DOHH2 (cell line): ENCODE results near the gene RGS3.

Experiments
- H3F3A ChIP-seq: fragments of 200-600 bp; sonication (generic), shearing (Covaris generic); 2 replicates; pipeline ENCODE4 v1.6.0; 2016; ENCODE audit warnings: antibody characterized with exemption, mild to moderate bottlenecking; ENCODE audit not compliant: control insufficient read depth, insufficient read depth
- H3K27ac ChIP-seq: fragments of 200-600 bp; sonication (generic); 2 replicates; pipeline ENCODE4 v1.5.1; 2014; ENCODE audit warnings: low read depth, mild to moderate bottlenecking, low read length, moderate library complexity
- H3K27me3 ChIP-seq: fragments of 200-600 bp; sonication (generic); 2 replicates; pipeline ENCODE4 v1.6.1; 2014; ENCODE audit warnings: mild to moderate bottlenecking, low read length, mixed read lengths; ENCODE audit not compliant: control insufficient read depth
- H3K36me3 ChIP-seq: fragments of 200-600 bp; sonication (generic); 2 replicates; pipeline ENCODE4 v1.6.1; 2014; ENCODE audit warnings: mild to moderate bottlenecking, low read length, moderate library complexity, mixed read lengths; ENCODE audit not compliant: control insufficient read depth
- H3K4me1 ChIP-seq: fragments of 200-600 bp; sonication (generic); 2 replicates; pipeline ENCODE4 v1.6.1; 2014; ENCODE audit warnings: mild to moderate bottlenecking, low read length, mixed read lengths; ENCODE audit not compliant: control insufficient read depth
- H3K4me2 ChIP-seq: fragments of 200-600 bp; sonication (generic); 2 replicates; pipeline ENCODE4 v1.6.0; 2014; ENCODE audit warnings: mild to moderate bottlenecking, low read length, moderate library complexity
- H3K4me3 ChIP-seq: fragments of 200-600 bp; sonication (generic); 2 replicates; pipeline ENCODE4 v1.5.1; 2014; ENCODE audit warnings: mild to moderate bottlenecking, low read length, mixed read lengths
- H3K79me2 ChIP-seq: fragments of 200-600 bp; sonication (generic); 2 replicates; pipeline ENCODE4 v1.6.1; 2014; ENCODE audit warnings: mild to moderate bottlenecking, low read length, mixed read lengths; ENCODE audit not compliant: control insufficient read depth
- H3K9me2 ChIP-seq: fragments of 200-600 bp; sonication (generic); replicated peaks from 2 replicates; pipeline ENCODE4 v1.6.1; 2014; ENCODE audit warnings: mild to moderate bottlenecking, low read length, mixed read lengths; ENCODE audit not compliant: control insufficient read depth
- H3K9me3 ChIP-seq: fragments of 200-600 bp; sonication (generic); 2 replicates; pipeline ENCODE4 v1.6.1; 2014; ENCODE audit warnings: antibody characterized with exemption, low read length, mixed read lengths; ENCODE audit not compliant: control insufficient read depth, insufficient read depth
- H4K20me1 ChIP-seq: fragments of 200-600 bp; sonication (generic); 2 replicates; pipeline ENCODE4 v1.6.0; 2014; ENCODE audit warnings: low read depth, mild to moderate bottlenecking, antibody characterized with exemption, low read length, moderate library complexity; ENCODE audit not compliant: control insufficient read depth, insufficient read depth
- CTCF ChIP-seq: fragments of 200-600 bp; sonication (generic); IDR thresholded peaks from one replicate; pipeline ENCODE4 v1.5.1; 2014; ENCODE audit warnings: antibody characterized with exemption, mild to moderate bottlenecking, low read depth, low read length; ENCODE audit not compliant: poor library complexity, severe bottlenecking
- EZH2phosphoT487 ChIP-seq: fragments of 200-600 bp; sonication (generic); IDR thresholded peaks from 2 replicates; pipeline ENCODE4 v1.6.1; 2017; ENCODE audit warnings: borderline replicate concordance, mild to moderate bottlenecking, antibody characterized with exemption, low read length, moderate library complexity, mixed read lengths

Gene RGS3

GRCh38 chr9:113625486-113625885 is 162.0 kb downstream of the RGS3 start:
- Histone ChIP-seq H3K4me2 (no peak overlapping the region), H3K79me2 (no peaks in the 10 kb centered on the region), H3F3A (no peaks in the 10 kb centered on the region), H3K36me3 (no peaks in the 10 kb centered on the region), H3K4me3 (no peak overlapping the region), H4K20me1 (no peaks in the 10 kb centered on the region), H3K9me2 (no peaks in the 10 kb centered on the region), H3K27me3 (peaks cover 7% of the 10 kb centered on the region), H3K4me1 (peaks cover 12% of the 10 kb centered on the region), H3K9me3 (no peaks in the 10 kb centered on the region), H3K27ac (no peak overlapping the region)
- TF ChIP-seq CTCF (no peak), EZH2phosphoT487 (no peak)

- H3K4me3 ChIP-seq, result no peak overlapping the region
- no peak for TF ChIP-seq CTCF
- TF ChIP-seq EZH2phosphoT487, result no peak
- H3K79me2 ChIP-seq, result no peaks in the 10 kb centered on the region
- no peaks in the 10 kb centered on the region for H3F3A ChIP-seq
- H3K27ac ChIP-seq, result no peak overlapping the region
- no peaks in the 10 kb centered on the region for H3K36me3 ChIP-seq
- H4K20me1 ChIP-seq, result no peaks in the 10 kb centered on the region
- H3K9me2 ChIP-seq, result no peaks in the 10 kb centered on the region
- no peaks in the 10 kb centered on the region for H3K9me3 ChIP-seq
- H3K4me1 ChIP-seq, result peaks cover 12% of the 10 kb centered on the region
- H3K27me3 ChIP-seq, result peaks cover 1% of the 10 kb centered on the region; the same call in 1 of the 2 replicates
- no peak overlapping the region for H3K4me2 ChIP-seq
Measured at GRCh38 chr9:113626735-113627495, 163.4 kb downstream of the RGS3 start.

DNA sequence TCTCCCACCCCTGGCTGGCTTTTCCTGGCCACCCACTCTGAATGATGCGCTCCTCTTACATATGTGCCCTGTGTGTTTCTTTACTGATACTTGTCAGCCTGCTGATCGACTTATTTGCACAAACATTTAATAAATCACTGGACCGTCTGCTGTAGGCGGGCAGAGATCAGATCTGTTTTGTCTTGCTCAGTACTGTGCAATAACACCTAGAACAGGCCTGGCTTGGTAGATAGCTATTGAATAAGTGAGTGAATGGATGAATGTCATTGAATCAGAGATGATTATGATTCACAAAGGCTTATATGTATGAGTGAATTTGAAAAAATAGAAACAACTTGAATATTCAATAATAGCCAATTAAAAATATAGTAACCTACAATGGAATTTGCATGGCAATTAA is 165.1 kb downstream of the RGS3 start:
- H3K9me3 ChIP-seq, result no peaks in the 10 kb centered on the region
- no peaks in the 10 kb centered on the region for H3K9me2 ChIP-seq
- H3K4me2 ChIP-seq, result no peak overlapping the region
- H3K36me3 ChIP-seq, result no peaks in the 10 kb centered on the region
- TF ChIP-seq EZH2phosphoT487, result no peak
- no peaks in the 10 kb centered on the region for H4K20me1 ChIP-seq
- no peaks in the 10 kb centered on the region for H3F3A ChIP-seq
- no peaks in the 10 kb centered on the region for H3K4me1 ChIP-seq
- H3K27me3 ChIP-seq, result peaks cover 2% of the 10 kb centered on the region; the same call in 1 of the 2 replicates
- H3K27ac ChIP-seq, result no peak overlapping the region
- H3K79me2 ChIP-seq, result no peaks in the 10 kb centered on the region
- H3K4me3 ChIP-seq, result no peak overlapping the region

- Histone ChIP-seq H3K79me2 (no peaks in the 10 kb centered on the region), H3K9me2 (no peaks in the 10 kb centered on the region), H3F3A (no peaks in the 10 kb centered on the region), H3K36me3 (no peaks in the 10 kb centered on the region), H3K4me3 (no peak overlapping the region), H3K27ac (no peak overlapping the region), H3K4me2 (no peak overlapping the region), H3K9me3 (no peaks in the 10 kb centered on the region), H4K20me1 (no peaks in the 10 kb centered on the region), H3K27me3 (peaks cover 4% of the 10 kb centered on the region; the same call in 1 of the 2 replicates), H3K4me1 (no peaks in the 10 kb centered on the region)
- TF ChIP-seq EZH2phosphoT487, result no peak
- TF ChIP-seq CTCF, result no peak
Measured at GRCh38 chr9:113630386-113631136, 167.0 kb downstream of the RGS3 start.
